GM12864 (cell line): Measurements from ENCODE around the gene GRM8.
"Not testable (repeated sequence)": the region's sequence is repeated elsewhere in the genome, so short reads cannot be mapped to it uniquely, and the experiment has no call there.

Experiments used
- DNase-seq: peaks from one replicate; pipeline ENCODE4 v3.0.0-alpha.2; 2011; ENCODE audit warnings: low read depth
- H3K4me3 ChIP-seq: 2 replicates; pipeline ENCODE4 v1.5.1; 2011; ENCODE audit warnings: mild to moderate bottlenecking, low read depth, low read length, control low read depth
- TF ChIP-seq, protein P1 (sequence below): IDR thresholded peaks from 2 replicates; pipeline ENCODE4 v1.5.1; 2011; ENCODE audit warnings: low read depth, mild to moderate bottlenecking, moderate library complexity, low read length, control low read depth, inconsistent platforms; ENCODE audit errors: missing control alignments

GRM8 gene

DNA sequence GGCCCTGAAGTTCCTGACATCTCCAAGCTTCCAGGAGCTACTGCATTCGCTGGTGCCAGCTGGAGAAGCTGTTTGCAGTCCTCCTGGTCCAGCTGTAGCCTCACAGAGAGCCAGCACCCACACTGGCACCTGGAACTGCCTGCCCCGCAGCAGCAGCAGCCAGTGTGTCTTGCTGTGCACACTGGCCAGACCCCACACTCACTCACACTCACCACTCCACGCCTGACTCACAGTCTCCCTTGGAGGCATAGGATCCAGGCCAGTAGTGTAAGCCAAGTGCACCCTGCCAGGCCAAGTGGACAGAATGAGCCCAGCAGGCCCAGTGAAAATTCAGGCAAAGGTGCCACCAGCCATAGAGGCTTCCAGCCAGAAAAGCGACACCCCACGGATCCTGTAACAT, 566.3 kb downstream of the GRM8 start:
- TF ChIP-seq, protein P1, sequence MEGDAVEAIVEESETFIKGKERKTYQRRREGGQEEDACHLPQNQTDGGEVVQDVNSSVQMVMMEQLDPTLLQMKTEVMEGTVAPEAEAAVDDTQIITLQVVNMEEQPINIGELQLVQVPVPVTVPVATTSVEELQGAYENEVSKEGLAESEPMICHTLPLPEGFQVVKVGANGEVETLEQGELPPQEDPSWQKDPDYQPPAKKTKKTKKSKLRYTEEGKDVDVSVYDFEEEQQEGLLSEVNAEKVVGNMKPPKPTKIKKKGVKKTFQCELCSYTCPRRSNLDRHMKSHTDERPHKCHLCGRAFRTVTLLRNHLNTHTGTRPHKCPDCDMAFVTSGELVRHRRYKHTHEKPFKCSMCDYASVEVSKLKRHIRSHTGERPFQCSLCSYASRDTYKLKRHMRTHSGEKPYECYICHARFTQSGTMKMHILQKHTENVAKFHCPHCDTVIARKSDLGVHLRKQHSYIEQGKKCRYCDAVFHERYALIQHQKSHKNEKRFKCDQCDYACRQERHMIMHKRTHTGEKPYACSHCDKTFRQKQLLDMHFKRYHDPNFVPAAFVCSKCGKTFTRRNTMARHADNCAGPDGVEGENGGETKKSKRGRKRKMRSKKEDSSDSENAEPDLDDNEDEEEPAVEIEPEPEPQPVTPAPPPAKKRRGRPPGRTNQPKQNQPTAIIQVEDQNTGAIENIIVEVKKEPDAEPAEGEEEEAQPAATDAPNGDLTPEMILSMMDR = no peak
- no peak for DNase-seq
- no peak overlapping the region for H3K4me3 ChIP-seq

DNA sequence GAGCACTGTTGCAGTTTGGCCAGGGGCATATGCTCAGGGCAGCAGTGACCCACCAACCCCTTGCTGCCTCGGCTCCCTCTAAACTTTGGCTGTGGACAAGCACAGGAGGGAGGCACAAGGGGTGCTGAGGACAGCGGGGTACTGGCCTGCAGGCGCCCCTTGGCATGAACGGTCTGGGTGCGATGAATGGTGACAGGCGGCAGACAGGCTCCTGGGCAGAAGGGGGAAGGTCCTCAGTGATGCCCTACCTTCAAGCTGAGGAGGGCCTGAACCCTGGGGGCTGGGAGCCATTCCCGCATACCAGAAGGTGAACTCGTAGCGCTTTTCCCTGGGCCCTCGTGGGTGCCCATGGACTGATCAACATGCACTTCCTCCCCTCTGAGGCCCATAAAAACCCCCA, 567.1 kb downstream of the GRM8 start:
- TF ChIP-seq, protein P1 = no peak
- H3K4me3 ChIP-seq = no peak overlapping the region

DNA sequence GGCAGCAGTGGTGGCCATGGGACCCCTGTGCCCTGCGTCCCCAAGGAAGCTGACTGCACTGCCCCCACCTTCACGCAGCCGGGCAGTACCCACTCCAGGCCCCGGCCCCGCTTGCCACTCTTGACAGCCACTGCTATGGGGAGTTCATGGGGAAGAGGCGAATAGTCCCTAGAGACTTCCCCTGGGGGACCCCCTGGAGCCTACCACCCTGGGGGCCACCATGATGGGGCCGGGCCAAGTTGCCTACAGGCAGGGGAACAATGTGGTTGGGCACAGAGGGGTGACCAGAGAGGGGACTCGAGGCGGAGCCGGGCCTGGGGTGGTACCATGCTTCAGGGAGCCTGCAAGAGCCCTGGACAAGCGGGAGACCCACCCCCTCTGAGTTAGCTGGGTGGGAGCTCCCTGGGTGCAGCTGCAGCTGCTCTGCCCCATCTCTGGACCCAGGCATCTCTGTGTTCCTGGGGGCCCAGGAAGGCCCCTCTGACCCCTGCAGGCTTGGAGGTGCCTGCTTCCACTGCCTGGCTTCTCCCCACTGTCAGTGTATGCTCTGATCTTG, 567.6 kb downstream of the GRM8 start:
- no peak for DNase-seq
- TF ChIP-seq, protein P1 = no peak
- no peak overlapping the region for H3K4me3 ChIP-seq

More for the DNA sequence above, 567.1 kb downstream of the GRM8 start:
- no peak for DNase-seq

DNA sequence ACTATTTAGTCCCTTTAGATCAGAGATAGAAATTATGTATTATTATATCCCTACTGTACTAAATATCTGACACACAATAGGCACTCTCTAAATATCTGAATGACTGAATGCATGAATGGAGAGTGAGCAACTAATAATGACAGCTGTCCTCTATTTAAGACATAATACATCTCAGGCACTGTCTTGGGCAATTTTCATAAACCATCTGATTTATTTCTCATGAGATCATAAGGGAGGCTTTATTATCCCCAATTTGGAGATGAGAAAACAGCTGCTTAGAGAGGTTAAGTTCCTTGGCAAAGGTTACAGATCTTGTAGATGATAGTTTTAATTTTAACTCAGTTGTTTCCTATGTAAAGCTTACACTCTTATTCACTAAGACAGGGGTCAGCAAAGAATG, 570.6 kb downstream of the GRM8 start:
- H3K4me3 ChIP-seq = no peak overlapping the region
- TF ChIP-seq, protein P1 = no peak
- no peak for DNase-seq

DNA sequence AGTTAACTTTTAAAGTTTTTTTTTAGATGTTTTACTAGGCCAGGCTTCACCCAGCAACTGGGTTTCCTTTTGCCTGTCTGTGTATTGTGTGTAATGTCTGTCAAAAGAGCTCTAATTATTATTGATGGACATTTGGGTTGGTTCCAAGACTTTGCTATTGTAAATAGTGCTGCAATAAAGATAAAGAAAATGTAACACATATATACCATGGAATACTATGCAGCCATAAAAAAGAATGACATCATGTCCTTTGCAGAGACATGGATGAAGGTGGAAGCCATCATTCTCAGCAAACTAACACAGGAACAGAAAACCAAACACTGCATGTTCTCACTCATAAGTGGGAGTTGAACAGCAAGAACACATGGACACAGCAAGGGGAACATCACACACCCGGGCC, 584.0 kb downstream of the GRM8 start:
- not testable (repeated sequence) for H3K4me3 ChIP-seq, DNase-seq

DNA sequence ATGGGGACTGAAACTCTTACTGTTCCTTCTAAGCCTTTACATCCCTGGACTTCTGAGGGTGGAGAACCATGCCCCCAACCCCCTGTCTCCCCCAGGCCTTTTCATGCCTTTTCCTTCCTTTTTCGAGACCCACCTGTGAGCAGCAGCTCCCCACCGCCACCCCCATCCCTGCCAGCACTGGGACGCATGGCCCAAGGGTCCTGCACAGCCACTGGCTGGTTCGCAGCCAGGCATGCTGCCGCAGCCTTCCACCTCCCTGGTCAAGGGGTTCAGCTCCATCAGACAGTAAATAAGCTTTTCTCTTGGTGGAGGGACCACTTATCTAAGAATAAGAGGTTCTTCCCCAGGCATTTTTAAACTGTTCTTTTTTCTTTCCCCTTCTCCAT, 584.4 kb downstream of the GRM8 start:
- TF ChIP-seq, protein P1 = no peak
- DNase-seq = no peak
- H3K4me3 ChIP-seq = no peak overlapping the region

DNA sequence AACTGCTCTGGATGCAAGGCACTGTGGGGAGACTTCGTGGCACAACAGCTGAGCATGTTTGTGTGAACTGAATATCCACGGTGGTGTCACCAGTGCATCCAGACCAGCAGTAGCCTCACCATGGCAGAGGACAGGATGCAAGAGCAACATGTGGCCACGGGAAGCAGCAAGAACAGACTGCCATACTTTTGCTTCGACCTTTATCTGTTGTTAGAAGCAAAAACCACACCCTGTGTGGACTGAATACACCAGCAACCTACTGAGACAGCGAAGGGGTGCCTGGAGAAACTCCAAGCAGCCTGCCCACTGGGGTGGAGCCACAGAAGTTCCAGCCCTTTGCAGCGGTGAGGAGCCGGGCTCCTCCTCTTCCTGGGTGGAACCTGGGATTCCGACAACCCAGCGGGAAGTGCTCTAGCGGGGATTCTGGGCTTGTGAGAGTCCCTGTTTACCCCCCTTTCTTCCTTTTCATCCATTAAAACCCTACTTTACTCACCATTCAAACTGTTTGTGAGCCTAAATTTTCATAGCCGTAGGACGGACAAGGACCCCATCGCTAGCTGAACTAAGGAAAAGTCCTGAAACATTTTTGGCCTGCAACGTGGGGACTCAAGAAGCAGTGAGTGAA, 584.9 kb downstream of the GRM8 start:
- DNase-seq = no peak
- H3K4me3 ChIP-seq = no peak overlapping the region

More for the DNA sequence above, 584.9 kb downstream of the GRM8 start:
- TF ChIP-seq, protein P1 = no peak
